H1 (cell line): ENCODE measurements around the gene PCDHA12. TPM values are rescaled to one million over a fixed set of nuclear protein-coding genes. Genes with fewer than 3 reads are reported as not detected.

Experiments used
- FOSL1 ChIP-seq: IDR thresholded peaks from 2 replicates; pipeline ENCODE4 v1.6.1; 2011; ENCODE audit warnings: mild to moderate bottlenecking, low read depth, low read length, moderate library complexity; ENCODE audit not compliant: insufficient read depth
- polyA plus RNA-seq, 7 experiments: library from polyadenylated mRNA; depleted of rRNA in 3 of 7; stranded (reverse) in 5 of 7; unstranded in 2 of 7; fragments of >200 nt in 5 of 7; fragments of 200-250 nt in 2 of 7; gene quantifications; 1 replicate in 5 of 7; 2 replicates in 1 of 7; 4 replicates in 1 of 7; pipeline versions ENCODE4 v1.2.1 to v1.2.3, GENCODE V29; 2011 to 2013; ENCODE audit warnings: missing spikeins in 2 of 7, mixed read lengths in 2 of 7
- total RNA-seq: library from RNA; stranded (reverse); fragmentation: NEBNext Ultra II Directional; extraction: Animal tissue kit (Norgen Biotek cat#: 25700); gene quantifications from 2 replicates; pipeline ENCODE4 v1.2.1, GENCODE V29; 2021

The PCDHA12 gene
- total and polyA plus RNA-seq, 2 of the 8 experiments (the other 6 are each of a cell fraction or from before 2014, with no cell fraction given) = 4.2 to 9.3 TPM

DNA sequence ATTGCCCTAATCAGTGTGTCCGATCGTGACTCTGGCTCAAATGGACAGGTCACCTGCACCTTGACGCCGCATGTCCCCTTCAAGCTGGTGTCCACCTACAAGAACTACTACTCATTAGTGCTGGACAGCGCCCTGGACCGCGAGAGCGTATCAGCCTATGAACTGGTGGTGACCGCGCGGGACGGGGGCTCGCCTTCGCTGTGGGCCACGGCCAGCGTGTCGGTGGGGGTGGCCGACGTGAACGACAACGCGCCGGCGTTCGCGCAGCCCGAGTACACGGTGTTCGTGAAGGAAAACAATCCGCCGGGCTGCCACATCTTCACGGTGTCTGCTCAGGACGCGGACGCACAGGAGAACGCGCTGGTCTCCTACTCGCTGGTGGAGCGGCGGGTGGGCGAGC, 8.3 kb downstream of the PCDHA12 start (continued):
- TF ChIP-seq FOSL1 = no peak
- TF ChIP-seq, all 59 proteins: peak for 0
